Hematopoietic multipotent progenitor cell treated with erythropoietin and hydrocortisone succinate and interleukin-3 and kit ligand, for 4 days (in vitro differentiated cells): ENCODE data around the gene MMP24.
"Not testable (repeated sequence)": the region's sequence is repeated elsewhere in the genome, so short reads cannot be mapped to it uniquely, and the experiment has no call there.

Experiments
- DNase-seq: peaks from one replicate; pipeline ENCODE4 v3.0.0-alpha.2; 2015

The MMP24 gene

GRCh38 chr20:35295674-35296073 lies 69.2 kb downstream of the MMP24 start:
- no peak for DNase-seq

GRCh38 chr20:35296101-35296554 lies 69.6 kb downstream of the MMP24 start:
- no peak for DNase-seq

DNA sequence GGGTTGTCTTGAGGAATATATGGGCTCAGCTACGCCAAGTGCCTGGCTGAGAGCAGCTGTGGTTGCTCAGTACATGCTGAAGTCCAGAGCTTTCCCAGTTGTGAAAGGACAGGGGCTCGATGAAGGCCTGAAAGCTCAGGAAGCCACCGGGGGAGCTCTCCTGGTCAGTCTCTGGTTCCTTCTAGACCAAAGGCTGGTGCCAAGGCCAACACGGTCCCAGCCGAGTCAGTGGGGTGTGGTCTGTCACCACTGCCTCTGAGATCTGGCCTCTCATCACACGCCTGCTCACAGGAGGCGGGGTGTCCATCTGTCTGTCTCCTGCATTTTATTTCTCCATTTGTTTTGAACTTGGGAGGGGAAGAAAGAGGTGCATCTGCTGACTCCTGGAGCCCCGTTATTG lies 70.7 kb downstream of the MMP24 start:
- peak; percentile 56 for DNase-seq

GRCh38 chr20:35297740-35298139 lies 71.2 kb downstream of the MMP24 start:
- no peak for DNase-seq

GRCh38 chr20:35298264-35298663 lies 71.8 kb downstream of the MMP24 start:
- DNase-seq, result no peak

GRCh38 chr20:35299780-35300179 lies 73.3 kb downstream of the MMP24 start:
- no peak for DNase-seq

GRCh38 chr20:35300469-35301262 lies 74.2 kb downstream of the MMP24 start:
- DNase-seq, result no peak

DNA sequence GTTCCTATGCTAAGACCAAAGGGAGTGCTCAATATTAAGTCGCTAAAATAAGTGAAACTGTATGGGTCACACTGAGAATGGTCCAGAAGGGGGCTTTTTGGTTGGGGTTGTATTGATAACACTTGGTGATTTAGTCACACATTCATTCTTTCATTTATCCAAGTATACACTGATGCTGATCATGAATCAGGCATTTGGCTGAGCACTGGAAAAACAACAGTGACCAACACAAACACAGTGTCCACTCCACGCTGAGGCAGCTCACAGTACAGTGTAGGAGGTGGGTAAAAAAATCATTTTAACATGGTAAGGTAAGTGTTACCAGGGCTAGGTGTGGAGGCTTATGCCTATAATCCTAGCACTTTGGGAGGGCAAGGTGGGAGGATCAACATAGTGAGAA lies 74.9 kb downstream of the MMP24 start:
- no peak for DNase-seq

- DNase-seq, result no peak
These were observed 76.2 kb downstream of the MMP24 start for GRCh38 chr20:35302421-35303335.

DNA sequence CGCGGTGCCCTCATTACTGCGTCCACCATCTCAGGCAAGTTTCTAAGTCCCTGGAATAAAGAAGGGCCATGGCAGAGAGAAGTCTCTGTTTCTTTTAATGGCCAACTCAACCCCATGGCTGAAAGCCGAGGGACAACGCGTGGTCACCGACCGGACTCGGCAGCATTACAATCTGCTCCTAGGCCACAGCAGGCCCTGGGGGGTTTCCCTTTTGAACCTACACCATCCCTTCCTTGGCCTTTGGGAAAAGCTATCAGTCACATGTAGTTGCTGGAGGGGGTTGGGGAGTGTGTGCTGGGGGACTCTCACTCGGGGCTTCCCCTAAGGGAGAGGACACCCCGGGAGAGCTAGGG lies 76.9 kb downstream of the MMP24 start:
- DNase-seq, result no peak

- DNase-seq, result peak; percentile 93
These were observed 77.4 kb downstream of the MMP24 start for GRCh38 chr20:35303735-35304491.

DNA sequence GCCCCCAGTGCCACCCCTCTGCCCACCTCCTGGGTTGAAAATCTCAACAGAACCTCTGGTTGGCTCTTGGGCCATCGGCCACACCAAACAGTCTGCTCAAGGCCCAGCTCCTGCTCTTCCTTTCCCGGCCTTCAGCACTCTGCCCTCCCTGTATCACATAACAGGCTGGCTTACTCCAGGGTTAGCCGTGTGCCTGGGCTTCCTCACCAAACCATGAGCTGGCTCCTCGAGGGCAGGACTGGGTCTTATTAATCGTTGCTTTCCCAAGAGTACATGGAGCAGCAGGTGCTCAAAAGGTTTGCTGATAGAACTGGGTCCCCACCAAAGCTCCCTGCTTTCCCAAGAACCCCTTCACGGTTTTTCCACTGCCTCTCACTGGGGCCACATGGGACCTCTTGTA lies 78.5 kb downstream of the MMP24 start:
- DNase-seq, result no peak

GRCh38 chr20:35305682-35306556 lies 79.4 kb downstream of the MMP24 start:
- peak; percentile 62 for DNase-seq

GRCh38 chr20:35306931-35307517 lies 80.5 kb downstream of the MMP24 start:
- DNase-seq, result peak; percentile 73

- no peak for DNase-seq
These were observed 81.5 kb downstream of the MMP24 start for GRCh38 chr20:35307666-35308653.

- DNase-seq, result no peak
These were observed 84.9 kb downstream of the MMP24 start for GRCh38 chr20:35311409-35311808.

GRCh38 chr20:35311822-35312221 lies 85.3 kb downstream of the MMP24 start:
- DNase-seq, result no peak

DNA sequence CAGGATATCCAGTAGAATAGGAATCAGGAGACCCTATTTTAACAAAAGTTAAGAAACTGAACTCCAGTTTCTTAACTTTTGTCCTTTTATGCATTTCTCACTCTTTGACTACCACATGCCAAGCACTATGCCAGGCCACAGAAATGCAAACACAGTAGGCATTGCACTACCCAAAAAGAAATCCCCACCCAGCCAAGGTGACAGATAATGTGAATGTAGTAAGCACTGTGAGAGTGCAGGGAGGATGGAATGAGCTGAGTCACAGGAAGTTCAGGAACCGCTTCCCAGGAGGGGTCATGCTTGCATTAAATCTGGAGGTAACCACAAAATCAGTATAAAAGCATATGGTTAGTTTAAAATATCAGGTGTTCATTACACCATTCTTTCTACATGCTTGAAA lies 85.8 kb downstream of the MMP24 start:
- no peak for DNase-seq

DNA sequence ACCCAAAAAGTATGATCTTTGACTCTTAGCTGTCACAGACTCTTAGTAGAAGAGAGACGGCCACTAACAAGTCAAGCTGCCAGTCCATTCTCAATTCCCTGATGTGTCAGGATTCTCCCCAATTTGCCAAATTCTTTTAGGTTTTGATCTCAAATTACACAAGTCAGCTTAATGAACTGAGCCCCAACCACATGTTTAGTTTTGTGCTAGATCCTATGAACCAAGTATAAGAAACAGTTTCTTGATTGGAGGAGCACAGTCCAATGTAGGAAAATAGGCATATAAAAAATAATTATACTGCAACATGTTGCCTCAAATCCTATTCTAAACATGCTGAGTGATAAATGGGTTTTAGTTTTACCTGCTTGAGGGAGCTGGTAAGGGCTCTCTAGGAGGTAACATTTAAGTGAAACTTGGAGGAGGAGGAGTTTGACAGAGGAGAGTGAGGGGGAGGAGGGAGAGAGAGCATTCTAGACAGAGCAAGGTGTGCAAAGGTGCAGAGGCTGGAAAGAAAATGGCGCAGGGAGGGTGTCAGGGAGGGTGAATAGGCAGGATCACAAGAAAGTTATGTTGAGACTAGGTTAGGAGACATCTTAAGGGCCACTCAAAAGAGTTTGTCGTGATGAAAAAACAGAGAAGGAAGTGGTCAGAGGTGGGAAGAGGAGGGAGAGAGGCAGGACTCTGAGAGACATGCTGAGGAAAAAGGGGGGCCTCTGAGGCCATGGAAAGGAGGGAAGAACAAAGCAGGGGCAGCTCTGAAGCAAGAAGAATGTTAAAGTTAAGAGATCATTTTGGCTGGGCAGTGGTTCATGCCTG lies 88.5 kb downstream of the MMP24 start:
- peak; percentile 27 for DNase-seq

GRCh38 chr20:35315632-35316020 lies 89.1 kb downstream of the MMP24 start:
- DNase-seq, result not testable (repeated sequence)
